Measurements from ENCODE around the gene AGO4. TPM values are rescaled to one million over a fixed set of nuclear protein-coding genes. Genes with fewer than 3 reads are reported as not detected.

Gene AGO4
- total RNA-seq, 1 experiment from 2014 or later, result 12.8 TPM

GRCh38 chr1:35835398-35835797 is 27.6 kb downstream of the AGO4 start:
- Histone ChIP-seq H3K4ac (ENCODE audit: low read depth, low read length) (no peak overlapping the region), H2BK15ac (ENCODE audit: low read depth, low read length) (no peak overlapping the region), H3K79me2 (ENCODE audit: insufficient read depth, low read length) (peaks cover 1% of the 10 kb centered on the region; the same call in 1 of the 2 replicates), H3K9ac (ENCODE audit: extremely low read depth, insufficient read length, low read length) (no peak overlapping the region), H3K4me1 (ENCODE audit: insufficient read depth, low read length) (no peaks in the 10 kb centered on the region), H3K23ac (ENCODE audit: insufficient read length, low read depth, low read length) (no peak overlapping the region), H3K9me3 (ENCODE audit: control insufficient read depth, low read depth, low read length) (no peaks in the 10 kb centered on the region), H2BK12ac (ENCODE audit: insufficient read length, low read depth, low read length) (no peak overlapping the region), H3K4me2 (ENCODE audit: insufficient read depth, insufficient read length, low read length) (no peak overlapping the region), H4K8ac (replicated peaks; ENCODE audit: insufficient read length, low read depth, low read length) (no peak overlapping the region), H3K18ac (ENCODE audit: insufficient read length, low read depth, low read length) (no peak overlapping the region), H2BK120ac (ENCODE audit: low read depth, low read length, poor library complexity, severe bottlenecking) (no peak overlapping the region), H4K20me1 (ENCODE audit: control insufficient read depth, insufficient read depth, insufficient read length) (no peaks in the 10 kb centered on the region), H4K91ac (ENCODE audit: insufficient read length, low read depth, low read length) (no peak overlapping the region), H2AFZ (ENCODE audit: low read length) (no peak overlapping the region), H3K27ac (ENCODE audit: insufficient read length, low read depth, low read length) (no peak overlapping the region), H2BK20ac (ENCODE audit: low read depth, low read length, poor library complexity, severe bottlenecking) (no peak overlapping the region), H3K23me2 (ENCODE audit: insufficient read length, low read depth, low read length, poor library complexity, severe bottlenecking) (no peaks in the 10 kb centered on the region), H3T11ph (ENCODE audit: low read length) (no peak overlapping the region), H3K14ac (ENCODE audit: insufficient read depth, low read length) (no peak overlapping the region), H2AK5ac (ENCODE audit: insufficient read length, low read length) (no peak overlapping the region), H2BK5ac (ENCODE audit: insufficient read length, low read length) (no peak overlapping the region), H3K56ac (ENCODE audit: insufficient read length, low read depth, low read length) (no peak overlapping the region), H4K5ac (ENCODE audit: insufficient read length, low read depth, low read length) (no peak overlapping the region), H3K79me1 (ENCODE audit: insufficient read depth, low read depth, low read length, poor library complexity, severe bottlenecking) (no peaks in the 10 kb centered on the region), H3K27me3 (ENCODE audit: insufficient read depth, low read length) (no peaks in the 10 kb centered on the region)
- Mint-ChIP-seq H3K27me3 (ENCODE audit: low read depth) (no peaks in the 10 kb centered on the region), H3K27ac (peak overlapping the region in 2 of 3 experiments; percentile 16 to 30; a peak in 2 of 7 replicates), H3K4me1 (no peaks in the 10 kb centered on the region), H3K36me3 (ENCODE audit: insufficient read depth in 1 of 3, low read depth in 3 of 3) (peaks cover 11 to 49% (median 44%) of the 10 kb centered on the region in 3 experiments; a peak in 6 of 7 replicates), H3K9me3 (no peaks in the 10 kb centered on the region), H3K4me3 (no peak overlapping the region)
- DNase-seq, result no peak
- no CpG with 5 or more reads among the region's 2 CpGs for WGBS (ENCODE audit: extremely low coverage, insufficient read length, low lambda C conversion rate)
- no peak for TF ChIP-seq CTCF (conservative IDR thresholded peaks at IDR 0.05)

Measured in H9 (cell line).